H1 (cell line): ENCODE measurements around the gene MRPS5. TPM values are rescaled to one million over a fixed set of nuclear protein-coding genes. Genes with fewer than 3 reads are reported as not detected.

ENCODE experiments used
- CTCF ChIA-PET: fragments of 300-600 bp; sonication (Branson Sonifier 250); formaldehyde crosslinking; loops from one replicate; lab custom pipeline; 2021; ENCODE audit not compliant: partially characterized antibody; lab: Charles Lee
- POLR2A ChIA-PET: fragments of 300-600 bp; sonication (Branson Sonifier 250); formaldehyde crosslinking; loops from one replicate; lab custom pipeline; 2021; ENCODE audit warnings: inconsistent platforms; ENCODE audit not compliant: partially characterized antibody; lab: Charles Lee
- DNase-seq, 2 experiments: peaks; one replicate each; pipeline versions ENCODE4 v3.0.0 to v3.0.0-alpha.2; 2010 to 2022; ENCODE audit warnings: low spot score in 2 of 2, low read depth in 1 of 2, mixed read lengths in 1 of 2
- FAIRE-seq: peaks from 2 replicates; lab custom pipeline; 2011; peaks lifted over from hg19 to GRCh38; lab: Jason Lieb, UNC
- H2AFZ ChIP-seq: 2 replicates; pipeline ENCODE4 v1.8.1; 2012; ENCODE audit warnings: low read length, inconsistent platforms
- H2AK5ac ChIP-seq: 2 replicates; pipeline ENCODE4 v1.6.1; 2013; ENCODE audit warnings: low read depth, low read length
- H2BK120ac ChIP-seq: replicated peaks from 2 replicates; pipeline ENCODE3; 2013; ENCODE audit warnings: low read depth, low read length, inconsistent platforms
- H2BK12ac ChIP-seq: 2 replicates; pipeline ENCODE4 v1.6.1; 2013; ENCODE audit warnings: low read depth, low read length
- H2BK15ac ChIP-seq: 2 replicates; pipeline ENCODE4 v1.6.1; 2013; ENCODE audit warnings: low read length
- H2BK20ac ChIP-seq: 2 replicates; pipeline ENCODE4 v1.6.1; 2013; ENCODE audit warnings: low read length
- H2BK5ac ChIP-seq: 2 replicates; pipeline ENCODE4 v1.6.1; 2013; ENCODE audit warnings: low read depth, low read length
- H3K14ac ChIP-seq: 2 replicates; pipeline ENCODE4 v1.6.1; 2013; ENCODE audit warnings: inconsistent platforms; ENCODE audit not compliant: insufficient read length
- H3K18ac ChIP-seq: 2 replicates; pipeline ENCODE4 v1.6.1; 2013; ENCODE audit warnings: low read length; ENCODE audit errors: extremely low read depth
- H3K23ac ChIP-seq: 2 replicates; pipeline ENCODE4 v1.6.1; 2013; ENCODE audit warnings: inconsistent platforms; ENCODE audit not compliant: insufficient read length
- H3K23me2 ChIP-seq: 2 replicates; pipeline ENCODE4 v1.6.1; 2013; ENCODE audit warnings: low read depth, low read length
- H3K27ac ChIP-seq: 2 replicates; pipeline ENCODE4 v1.6.1; 2011; ENCODE audit warnings: low read depth, low read length, inconsistent platforms
- H3K27me3 ChIP-seq, 4 experiments: replicated peaks in 1 of 4; 1 replicate in 1 of 4; 2 replicates in 3 of 4; pipeline versions ENCODE4 v1.6.1 to v1.8.1; 2011 to 2013; ENCODE audit warnings: low read length in 3 of 4, mild to moderate bottlenecking in 3 of 4, inconsistent platforms in 2 of 4, mixed read lengths in 2 of 4, moderate library complexity in 1 of 4; ENCODE audit not compliant: control insufficient read depth in 3 of 4, insufficient read depth in 3 of 4; ENCODE audit errors: extremely low read depth in 1 of 4
- H3K36me3 ChIP-seq, 4 experiments: 2 replicates each; pipeline versions ENCODE4 v1.6.1 to v1.8.1; 2011 to 2013; ENCODE audit warnings: mild to moderate bottlenecking in 4 of 4, low read length in 3 of 4, moderate library complexity in 2 of 4, control low read depth in 1 of 4, inconsistent platforms in 1 of 4; ENCODE audit not compliant: insufficient read depth in 4 of 4, control insufficient read depth in 2 of 4
- H3K4ac ChIP-seq: replicated peaks from 2 replicates; pipeline ENCODE3; 2013; ENCODE audit warnings: low read length, low read depth, mixed read lengths, inconsistent platforms; ENCODE audit not compliant: insufficient read length
- H3K4me1 ChIP-seq, 4 experiments: replicated peaks in 1 of 4; 1 replicate in 1 of 4; 2 replicates in 3 of 4; pipeline versions ENCODE4 v1.6.1 to v1.8.1; 2011 to 2013; ENCODE audit warnings: low read length in 3 of 4, inconsistent platforms in 2 of 4, mixed read lengths in 1 of 4; ENCODE audit not compliant: insufficient read depth in 4 of 4, control insufficient read depth in 3 of 4
- H3K4me2 ChIP-seq, 2 experiments: 2 replicates each; pipeline versions ENCODE4 v1.6.1 to v1.8.1; 2011 to 2013; ENCODE audit warnings: low read depth in 2 of 2, low read length in 2 of 2, control low read depth in 1 of 2, inconsistent platforms in 1 of 2, mild to moderate bottlenecking in 1 of 2; ENCODE audit not compliant: insufficient read depth in 1 of 2
- H3K4me3 ChIP-seq, 4 experiments: fragments of 200-600, 300-600 bp in 1 of 4; sonication (generic), shearing (Covaris generic), sonication (Bioruptor Twin) in 1 of 4; 2 replicates each; pipeline versions ENCODE4 v1.5.1 to v1.8.1; 2011 to 2016; ENCODE audit warnings: low read length in 4 of 4, low read depth in 3 of 4, control low read depth in 2 of 4, inconsistent platforms in 2 of 4, mild to moderate bottlenecking in 2 of 4, mixed read lengths in 1 of 4, moderate library complexity in 1 of 4; ENCODE audit not compliant: insufficient read depth in 2 of 4; ENCODE audit errors: extremely low read depth in 1 of 4
- H3K56ac ChIP-seq: replicated peaks from 2 replicates; pipeline ENCODE3; 2013; ENCODE audit warnings: low read depth, mild to moderate bottlenecking, mixed read lengths, low read length, inconsistent platforms; ENCODE audit not compliant: insufficient read length
- H3K79me1 ChIP-seq: 2 replicates; pipeline ENCODE4 v1.6.1; 2013; ENCODE audit warnings: low read depth, low read length, control low read depth
- H3K79me2 ChIP-seq, 2 experiments: 2 replicates each; pipeline versions ENCODE4 v1.6.1 to v1.8.1; 2012 to 2013; ENCODE audit warnings: low read length in 2 of 2, mild to moderate bottlenecking in 2 of 2, inconsistent platforms in 1 of 2; ENCODE audit not compliant: insufficient read depth in 2 of 2, control insufficient read depth in 1 of 2
- H3K9ac ChIP-seq, 4 experiments: replicated peaks in 1 of 4; 1 replicate in 1 of 4; 2 replicates in 3 of 4; pipeline versions ENCODE4 v1.6.1 to v1.8.1; 2011 to 2013; ENCODE audit warnings: low read depth in 3 of 4, low read length in 3 of 4, control low read depth in 2 of 4, mild to moderate bottlenecking in 2 of 4, moderate library complexity in 2 of 4, inconsistent platforms in 1 of 4; ENCODE audit errors: extremely low read depth in 1 of 4
- H3K9me3 ChIP-seq, 2 experiments: 2 replicates each; pipeline versions ENCODE4 v1.6.1 to v1.8.1; 2012 to 2013; ENCODE audit warnings: mild to moderate bottlenecking in 2 of 2, moderate library complexity in 2 of 2, control low read depth in 1 of 2, inconsistent platforms in 1 of 2, low read depth in 1 of 2, low read length in 1 of 2, mixed read lengths in 1 of 2; ENCODE audit not compliant: insufficient read depth in 2 of 2
- H4K20me1 ChIP-seq, 2 experiments: replicated peaks in 1 of 2; 2 replicates each; pipeline versions ENCODE3 to v1.8.1; 2011 to 2013; ENCODE audit warnings: inconsistent platforms in 2 of 2, low read length in 2 of 2, mild to moderate bottlenecking in 1 of 2; ENCODE audit not compliant: insufficient read depth in 2 of 2, control insufficient read depth in 1 of 2
- H4K5ac ChIP-seq: 2 replicates; pipeline ENCODE4 v1.6.1; 2013; ENCODE audit warnings: low read length, low read depth, mixed read lengths, inconsistent platforms; ENCODE audit not compliant: insufficient read length
- H4K8ac ChIP-seq: 2 replicates; pipeline ENCODE4 v1.8.0; 2013; ENCODE audit warnings: mild to moderate bottlenecking, moderate library complexity, low read length, inconsistent platforms; ENCODE audit not compliant: insufficient read depth; ENCODE audit errors: extremely low read depth
- H4K91ac ChIP-seq: replicated peaks from 2 replicates; pipeline ENCODE3; 2013; ENCODE audit warnings: low read length, mixed read lengths, inconsistent platforms; ENCODE audit not compliant: insufficient read length
- CBX5 ChIP-seq: fragments of 300-800, 300-1000 bp; sonication (generic); IDR thresholded peaks from 2 replicates; pipeline ENCODE4 v1.7.1; 2016; ENCODE audit warnings: antibody characterized with exemption, low read length, low read depth
- CHD2 ChIP-seq: IDR thresholded peaks from 2 replicates; pipeline ENCODE4 v1.6.1; 2012; ENCODE audit warnings: low read length, improper control_type of control experiment
- EGR1 ChIP-seq: IDR thresholded peaks from 2 replicates; pipeline ENCODE4 v1.6.1; 2011; ENCODE audit warnings: low read depth, low read length, borderline replicate concordance
- EP300 ChIP-seq, 2 experiments: IDR thresholded peaks; 1 replicate in 1 of 2; 2 replicates in 1 of 2; pipeline ENCODE4 v1.6.1; 2011 to 2012; ENCODE audit warnings: low read depth in 2 of 2, low read length in 2 of 2, mild to moderate bottlenecking in 2 of 2, borderline replicate concordance in 1 of 2, inconsistent platforms in 1 of 2, moderate library complexity in 1 of 2
- POLR2AphosphoS5 ChIP-seq: IDR thresholded peaks from 2 replicates; pipeline ENCODE4 v1.6.1; 2011; ENCODE audit warnings: low read depth, low read length
- RAD21 ChIP-seq, 2 experiments: IDR thresholded peaks in 1 of 2; conservative IDR thresholded peaks in 1 of 2; 2 replicates each; pipeline ENCODE4 v1.6.1; 2011; ENCODE audit warnings: low read depth in 2 of 2, low read length in 2 of 2, improper control_type of control experiment in 1 of 2, inconsistent platforms in 1 of 2, mild to moderate bottlenecking in 1 of 2, moderate library complexity in 1 of 2
- RNF2 ChIP-seq: fragments of 200-900, 300-1000 bp; sonication (generic); IDR thresholded peaks from 2 replicates; pipeline ENCODE4 v1.7.1; 2016; ENCODE audit warnings: borderline replicate concordance, low read depth, mild to moderate bottlenecking, antibody characterized with exemption, low read length; ENCODE audit not compliant: poor library complexity, severe bottlenecking; ENCODE audit errors: missing control alignments
- SIX5 ChIP-seq: IDR thresholded peaks from 2 replicates; pipeline ENCODE4 v1.6.1; 2011; ENCODE audit warnings: mild to moderate bottlenecking, low read depth, low read length
- SP1 ChIP-seq: IDR thresholded peaks from 2 replicates; pipeline ENCODE4 v1.6.1; 2011; ENCODE audit warnings: low read depth, low read length
- SP4 ChIP-seq: IDR thresholded peaks from 2 replicates; pipeline ENCODE4 v1.6.1; 2012; ENCODE audit warnings: low read length, inconsistent platforms
- TEAD4 ChIP-seq: IDR thresholded peaks from 2 replicates; pipeline ENCODE4 v1.6.1; 2012; ENCODE audit warnings: low read depth, low read length, inconsistent platforms, mixed read lengths
- YY1 ChIP-seq: IDR thresholded peaks from 2 replicates; pipeline ENCODE4 v1.6.1; 2011; ENCODE audit warnings: low read depth, mild to moderate bottlenecking, low read length
- WGBS, 2 experiments: shearing (Covaris generic) in 1 of 2; methylation state at CpG; one replicate each; pipeline versions ENCODE4 v1.1.6 to v1.1.7; 2013 to 2015; ENCODE audit warnings: low lambda C conversion rate in 2 of 2, mixed read lengths in 2 of 2, inconsistent platforms in 1 of 2, low coverage in 1 of 2, missing lambda C conversion rate in 1 of 2; ENCODE audit not compliant: insufficient replicate concordance in 2 of 2, insufficient coverage in 1 of 2, insufficient read length in 1 of 2; ENCODE audit errors: extremely low coverage in 1 of 2, missing lambda C conversion rate in 1 of 2; 5-methylcytosine and 5-hydroxymethylcytosine counted together
- polyA plus RNA-seq, 7 experiments: library from polyadenylated mRNA; depleted of rRNA in 3 of 7; stranded (reverse) in 5 of 7; unstranded in 2 of 7; fragments of >200 nt in 5 of 7; fragments of 200-250 nt in 2 of 7; gene quantifications; 1 replicate in 5 of 7; 2 replicates in 1 of 7; 4 replicates in 1 of 7; pipeline versions ENCODE4 v1.2.1 to v1.2.3, GENCODE V29; 2011 to 2013; ENCODE audit warnings: missing spikeins in 2 of 7, mixed read lengths in 2 of 7
- total RNA-seq: library from RNA; stranded (reverse); fragmentation: NEBNext Ultra II Directional; extraction: Animal tissue kit (Norgen Biotek cat#: 25700); gene quantifications from 2 replicates; pipeline ENCODE4 v1.2.1, GENCODE V29; 2021

The MRPS5 gene
- total and polyA plus RNA-seq, 2 of the 8 experiments (the other 6 are each of a cell fraction or from before 2014, with no cell fraction given) = 36.7 to 53.0 TPM

GRCh38 chr2:95165371-95166064 is 43.9 kb upstream of the MRPS5 start, which contains the start of gene ZNF2:
TSS of gene ZNF2 (plus strand) at chr2:95165809. CDS start at chr2:95176227, 10,418 bp downstream.
- Histone ChIP-seq H3K4ac (peak within 1 kb of the TSS; percentile 28), H3K23ac (no peak within 1 kb of the TSS), H3K14ac (no peak within 1 kb of the TSS), H3K79me2 (peaks cover 0 to 3% of the 10 kb centered on the region in 2 experiments; a peak in 1 of 4 replicates), H3K4me3 (peak within 1 kb of the TSS; percentile 87 to 100 (median 98)), H2BK5ac (peak within 1 kb of the TSS; percentile 81), H3K9ac (peak within 1 kb of the TSS; percentile 73 to 97 (median 92)), H2BK20ac (no peak within 1 kb of the TSS), H2AFZ (peak within 1 kb of the TSS; percentile 100), H3K56ac (peak within 1 kb of the TSS; percentile 88), H3K4me2 (peak within 1 kb of the TSS; percentile 89 to 93), H3K23me2 (peaks cover 11% of the 10 kb centered on the region), H3K18ac (peak within 1 kb of the TSS; percentile 95), H2BK15ac (0 out of 2 replicates have a peak within 1 kb of the TSS, but pooled peaks have one; percentile 98), H3K27ac (peak within 1 kb of the TSS; percentile 97), H2BK12ac (peak within 1 kb of the TSS; percentile 76), H3K4me1 (peaks cover 0 to 2% (median 0%) of the 10 kb centered on the region in 4 experiments; a peak in 2 of 7 replicates), H4K91ac (peak within 1 kb of the TSS; percentile 92), H3K36me3 (no peaks in the 10 kb centered on the region), H2AK5ac (no peak within 1 kb of the TSS), H3K9me3 (no peaks in the 10 kb centered on the region; a peak in 1 of 4 replicates), H3K79me1 (no peaks in the 10 kb centered on the region), H3K27me3 (no peaks in the 10 kb centered on the region; a peak in 1 of 7 replicates), H4K20me1 (no peaks in the 10 kb centered on the region), H4K8ac (peak within 1 kb of the TSS; percentile 99), H2BK120ac (no peak within 1 kb of the TSS), H4K5ac (peak within 1 kb of the TSS; percentile 98)
- CTCF ChIA-PET = interaction anchor here (0.6 to 1.0 kb wide), 3 partner anchors 42 to 89 kb away, joined by 3 read pairs; no protein-coding TSS in a partner anchor
- POLR2A ChIA-PET = interaction anchor here (0.6 to 1.3 kb wide), 4 partner anchors 41 to 76 kb away, joined by 3 to 10 read pairs (median 4); partner anchors contain the start of gene MRPS5
- DNase-seq (peak; percentile 93 to 95), FAIRE-seq (no peak)
- WGBS, 2 experiments = 2% methylated on average over 54 of the region's 56 CpGs; no CpG with 5 or more reads in 1 of the 2 experiments
- TF ChIP-seq SP4 (no peak), RNF2 (no peak), CHD2 (no peak), SP1 (no peak), RAD21 (IDR thresholded peaks at IDR 0.05 in 1 of 2, conservative IDR thresholded peaks at IDR 0.05 in 1 of 2; ENCODE audit: low read depth in 2 of 2, low read length in 2 of 2) (no peak), EP300 (IDR thresholded peaks at IDR 0.05; ENCODE audit: borderline replicate concordance in 1 of 2, low read depth in 2 of 2, low read length in 2 of 2) (no peak), SIX5 (peak; percentile 75), TEAD4 (no peak), CBX5 (no peak), POLR2AphosphoS5 (peak; percentile 90), EGR1 (no peak), YY1 (peak; percentile 96)
